Stimulated activated CD4-positive, alpha-beta T cell treated with anti-CD3 and anti-CD28 coated beads, Interleukin-2, amount 100 ng/mL, for 48 hours (primary cell): ENCODE results near the gene METTL1.

Experiments
- DNase-seq, 2 donors: peaks; one replicate each; pipeline ENCODE4 v3.0.0-alpha.2; 2020

The METTL1 gene

GRCh38 chr12:57735952-57736740 is 35.8 kb downstream of the METTL1 start:
- no peak for DNase-seq

DNA sequence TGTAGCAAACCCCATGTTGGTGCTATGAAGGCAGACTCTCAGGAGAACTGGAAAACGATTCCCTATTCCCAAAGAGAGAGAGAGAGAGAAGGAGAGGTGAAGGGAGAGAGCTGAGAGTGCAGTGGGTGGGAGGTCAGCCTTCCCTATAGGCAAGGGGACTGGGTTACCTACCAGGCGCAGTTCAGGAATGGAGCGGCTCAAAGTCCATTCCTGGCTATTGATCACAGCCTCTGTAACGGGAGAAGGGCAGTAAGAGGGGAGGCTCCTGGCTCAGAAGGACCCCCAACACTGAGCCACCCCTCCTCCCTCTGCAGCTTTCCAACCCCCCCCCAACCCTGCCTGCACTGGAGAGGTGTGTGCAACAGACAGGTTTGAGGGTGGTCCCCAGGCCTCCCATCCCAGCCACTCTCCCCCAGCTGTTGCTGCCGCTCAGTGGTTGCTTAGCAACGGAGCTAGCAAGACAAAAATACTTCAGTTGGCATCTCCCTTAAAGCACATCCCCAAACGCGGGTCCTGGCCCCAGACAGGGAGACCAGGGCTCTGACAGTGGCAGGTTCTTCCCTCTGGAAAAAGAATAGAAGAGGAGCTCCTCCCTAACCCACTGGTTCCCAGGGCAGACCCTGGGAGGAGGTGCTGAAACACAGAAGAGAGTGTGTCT is 36.6 kb downstream of the METTL1 start:
- DNase-seq: no peak

DNA sequence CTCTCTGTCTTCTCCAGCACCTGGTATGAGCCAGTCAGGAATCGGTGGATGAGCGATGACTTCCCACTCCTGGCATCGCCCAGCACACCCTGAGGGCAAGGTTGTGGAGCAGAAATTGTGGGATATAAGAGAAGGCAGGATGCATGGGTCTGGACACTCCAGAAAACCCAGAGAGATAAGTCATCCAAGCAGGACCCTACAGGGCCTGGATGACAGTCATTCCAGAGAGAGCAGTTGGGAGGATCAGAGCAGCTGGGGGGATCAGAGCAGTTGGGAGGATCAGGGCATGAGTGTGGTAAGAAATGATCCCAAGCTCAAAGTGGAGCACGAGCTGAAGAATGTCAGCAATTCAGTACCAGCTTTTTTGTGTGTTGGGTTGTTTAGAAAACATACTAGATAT is 37.3 kb downstream of the METTL1 start:
- no peak for DNase-seq

- no peak for DNase-seq
Measured at GRCh38 chr12:57733928-57734327, 38.0 kb downstream of the METTL1 start.

DNA sequence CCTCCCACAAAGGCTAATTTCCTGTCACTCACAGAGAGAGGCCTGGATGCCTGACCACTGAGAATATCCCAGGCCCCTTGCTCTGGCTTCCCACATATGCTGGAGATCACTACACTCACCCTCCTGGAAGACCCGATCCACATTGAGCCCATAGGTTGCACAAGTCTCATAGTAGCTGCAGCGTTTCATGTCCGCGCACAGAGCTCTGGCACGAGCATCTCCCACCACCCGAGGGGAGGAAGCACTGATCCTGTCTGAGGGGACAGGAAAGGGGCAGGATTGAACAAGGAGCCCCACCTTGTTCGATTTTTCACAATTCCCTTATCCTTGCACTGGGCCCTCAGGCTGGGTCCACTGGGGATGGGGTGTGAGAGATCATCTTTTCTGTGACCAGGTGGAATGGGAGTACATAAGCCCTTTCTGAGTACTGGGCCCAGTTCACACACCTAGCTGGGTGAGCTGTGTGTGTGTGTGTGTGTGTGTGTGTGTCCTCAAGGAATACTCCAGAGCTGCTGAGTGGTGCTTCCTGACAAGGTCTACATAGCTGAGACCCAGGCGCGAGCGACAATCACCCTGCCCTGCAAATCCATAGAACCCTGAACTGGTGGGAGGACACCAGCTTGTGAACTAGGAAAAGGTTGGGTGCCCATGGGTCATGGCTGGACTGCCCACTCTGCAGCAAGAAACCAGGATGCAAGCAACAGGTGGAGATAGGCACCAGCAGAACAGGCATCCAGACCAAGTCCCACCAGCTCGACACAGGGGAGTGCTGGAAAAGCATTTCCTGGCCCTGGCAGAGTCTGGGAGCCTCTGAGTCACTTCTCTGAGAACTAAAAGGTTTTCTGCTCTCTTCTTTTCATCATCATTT is 38.9 kb downstream of the METTL1 start:
- no peak for DNase-seq

DNA sequence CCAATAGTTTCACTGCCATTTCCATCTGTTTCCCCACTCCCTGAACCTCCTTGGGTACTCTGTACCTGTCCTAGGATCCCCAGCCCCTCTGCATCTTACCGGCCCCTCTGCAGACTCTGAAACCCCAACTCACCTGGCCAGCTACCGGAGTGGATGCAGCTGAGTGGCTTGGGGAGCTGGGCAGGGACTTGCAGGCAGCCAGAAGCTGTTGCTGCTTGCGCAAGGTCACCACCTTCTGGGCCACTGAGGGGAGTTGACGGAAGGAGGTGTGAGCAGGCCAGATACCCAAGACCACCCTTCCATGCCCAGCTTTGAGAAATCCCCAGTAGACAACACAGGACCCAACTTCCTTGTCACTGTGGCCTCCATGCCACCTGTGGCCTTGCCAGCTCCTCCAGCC is 39.6 kb downstream of the METTL1 start:
- DNase-seq: no peak

DNA sequence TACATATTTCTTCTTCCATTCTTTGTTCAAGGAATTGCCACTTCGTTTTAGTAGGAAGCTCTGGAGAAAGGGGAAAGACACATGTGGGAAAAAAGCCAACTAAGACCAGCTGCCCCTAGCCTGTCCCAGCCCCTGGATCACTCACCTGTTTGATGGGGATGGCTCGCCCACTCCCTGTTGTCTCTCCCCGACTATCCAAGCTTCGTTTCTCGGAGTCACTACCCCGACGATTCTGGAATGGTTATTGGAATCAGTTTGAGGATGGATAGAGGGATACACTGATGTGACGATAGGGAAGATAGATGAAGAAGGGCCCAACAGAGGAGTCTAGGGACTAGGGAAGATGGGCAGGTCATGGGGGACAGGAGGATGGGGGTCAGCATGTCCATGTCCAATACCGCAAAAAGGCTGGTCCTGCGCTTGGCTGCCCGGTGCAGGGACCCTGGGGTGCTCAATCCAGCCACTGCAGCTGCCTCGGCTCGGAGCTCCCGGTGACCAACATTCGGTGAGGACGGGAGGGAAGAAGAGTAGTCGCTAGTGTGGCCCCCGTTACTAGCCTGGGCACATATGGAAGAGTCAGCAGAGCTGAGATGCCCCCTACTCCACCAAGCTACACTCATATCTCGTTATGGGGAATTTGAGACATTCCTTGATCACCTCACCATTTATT is 40.4 kb downstream of the METTL1 start:
- DNase-seq: no peak

- DNase-seq: no peak
Measured at GRCh38 chr12:57730336-57731067, 41.4 kb downstream of the METTL1 start.

- DNase-seq: no peak
Measured at GRCh38 chr12:57729321-57729844, 42.5 kb downstream of the METTL1 start.

DNA sequence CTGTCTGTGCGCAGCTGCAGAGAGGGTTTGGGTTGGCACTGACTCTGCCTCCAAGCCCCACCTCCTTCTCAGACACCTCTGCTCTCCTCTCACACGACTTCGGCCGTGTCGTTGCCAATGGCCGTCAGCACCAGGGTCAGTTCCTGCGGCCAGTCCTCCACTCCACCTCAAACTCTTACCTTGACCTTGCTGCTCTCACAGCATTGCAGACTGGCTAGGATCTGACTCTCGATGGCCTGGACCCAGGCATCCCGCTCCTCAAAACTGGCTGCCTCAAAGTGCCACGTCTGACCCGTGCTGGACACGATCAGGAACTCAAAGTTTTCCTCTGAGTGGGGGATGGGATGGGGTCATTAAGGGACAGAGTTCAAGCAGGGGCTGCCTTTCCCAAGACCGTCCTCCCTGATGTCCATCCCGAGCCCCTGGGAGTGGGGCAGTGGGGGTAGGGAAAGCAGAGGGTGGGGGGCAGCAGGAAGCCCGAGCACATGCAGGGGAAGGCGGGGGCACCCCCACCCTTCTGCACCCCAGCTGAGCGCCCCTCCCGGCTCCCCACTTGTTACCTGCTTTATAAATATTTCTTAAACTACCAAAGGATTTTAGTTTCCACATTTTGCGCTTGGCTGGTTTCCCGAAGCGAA is 44.0 kb downstream of the METTL1 start:
- no peak for DNase-seq

DNA sequence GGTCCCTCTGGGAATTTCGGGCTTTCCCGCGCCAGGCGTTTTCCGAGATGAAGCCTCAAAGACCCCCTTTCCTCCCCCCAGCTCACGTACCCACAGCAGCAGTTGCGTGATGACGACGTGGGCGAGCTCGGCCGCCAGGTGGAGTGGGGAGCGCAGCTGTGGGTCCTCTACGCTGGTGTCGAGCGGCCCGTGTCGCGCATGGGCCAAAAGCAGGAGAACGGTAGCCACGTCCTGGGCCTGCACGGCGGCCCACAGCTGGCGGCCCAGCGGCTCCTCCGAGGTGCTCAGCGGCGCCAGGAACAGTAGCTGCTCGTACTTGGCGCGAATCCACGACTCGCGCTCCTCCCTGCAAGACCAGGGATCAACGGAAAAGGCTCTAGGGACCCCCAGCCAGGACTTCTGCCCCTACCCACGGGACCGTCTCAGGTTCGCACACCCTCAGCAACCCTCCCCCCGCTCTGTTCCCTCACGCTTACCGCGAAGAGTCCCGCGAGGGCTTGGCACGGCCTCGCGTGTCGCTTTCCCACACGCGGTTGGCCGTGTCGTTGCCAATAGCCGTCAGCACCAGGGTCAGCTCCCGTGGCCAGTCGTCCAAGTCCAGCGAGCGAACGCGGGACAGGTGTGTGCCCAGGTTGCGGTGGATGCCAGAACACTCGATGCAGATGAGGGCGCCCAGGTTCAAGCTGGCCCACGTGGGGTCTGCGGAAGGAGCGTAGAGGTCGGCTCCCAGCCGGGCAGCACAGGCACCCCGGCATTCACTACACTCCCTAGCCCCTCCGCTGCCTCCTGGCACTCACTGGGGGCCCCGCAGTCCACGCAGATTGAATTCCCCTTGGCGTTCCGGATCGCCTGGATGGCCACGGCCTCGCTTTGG is 44.8 kb downstream of the METTL1 start:
- DNase-seq: no peak

GRCh38 chr12:57726151-57726883 is 45.6 kb downstream of the METTL1 start:
- DNase-seq: no peak

GRCh38 chr12:57725851-57726150 is 46.1 kb downstream of the METTL1 start:
- no peak for DNase-seq

DNA sequence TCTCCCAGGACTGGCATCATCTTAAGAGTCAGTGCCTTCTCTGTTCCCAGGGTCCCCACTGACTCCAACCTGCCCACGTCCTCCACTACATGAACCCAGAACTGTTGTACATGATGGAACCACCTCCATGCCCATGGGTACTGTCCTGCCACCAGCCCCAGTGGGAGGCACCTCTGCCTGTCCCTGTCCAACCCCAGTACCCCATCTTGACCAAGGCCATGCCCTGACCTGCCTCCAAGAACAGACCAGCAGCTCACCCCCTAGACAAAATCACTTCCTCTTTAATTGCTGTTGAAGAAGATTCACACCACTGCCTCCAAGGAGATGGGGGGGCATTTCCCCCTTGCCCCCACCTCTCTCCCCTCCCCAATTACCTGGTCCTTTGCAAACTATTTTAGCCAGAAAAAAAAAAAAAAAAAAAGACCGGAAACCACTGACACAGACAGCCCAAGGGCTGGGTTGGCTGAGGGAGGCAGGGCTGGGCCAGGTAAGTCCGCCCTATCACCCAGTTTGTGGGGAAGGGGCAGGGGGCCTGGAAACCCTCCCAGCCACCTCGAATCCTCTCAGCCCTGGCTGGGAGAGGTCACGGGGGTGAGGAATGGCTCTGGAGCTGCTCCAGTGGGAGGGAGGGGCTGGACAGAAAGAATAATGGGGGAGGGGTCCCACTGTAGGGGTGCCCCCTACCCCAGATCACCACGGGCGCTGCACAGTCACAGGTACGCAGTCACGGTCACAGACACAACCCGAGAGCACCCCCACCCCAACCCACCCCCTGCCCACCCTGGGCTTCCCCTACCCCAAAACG is 46.8 kb downstream of the METTL1 start:
- no peak for DNase-seq

DNA sequence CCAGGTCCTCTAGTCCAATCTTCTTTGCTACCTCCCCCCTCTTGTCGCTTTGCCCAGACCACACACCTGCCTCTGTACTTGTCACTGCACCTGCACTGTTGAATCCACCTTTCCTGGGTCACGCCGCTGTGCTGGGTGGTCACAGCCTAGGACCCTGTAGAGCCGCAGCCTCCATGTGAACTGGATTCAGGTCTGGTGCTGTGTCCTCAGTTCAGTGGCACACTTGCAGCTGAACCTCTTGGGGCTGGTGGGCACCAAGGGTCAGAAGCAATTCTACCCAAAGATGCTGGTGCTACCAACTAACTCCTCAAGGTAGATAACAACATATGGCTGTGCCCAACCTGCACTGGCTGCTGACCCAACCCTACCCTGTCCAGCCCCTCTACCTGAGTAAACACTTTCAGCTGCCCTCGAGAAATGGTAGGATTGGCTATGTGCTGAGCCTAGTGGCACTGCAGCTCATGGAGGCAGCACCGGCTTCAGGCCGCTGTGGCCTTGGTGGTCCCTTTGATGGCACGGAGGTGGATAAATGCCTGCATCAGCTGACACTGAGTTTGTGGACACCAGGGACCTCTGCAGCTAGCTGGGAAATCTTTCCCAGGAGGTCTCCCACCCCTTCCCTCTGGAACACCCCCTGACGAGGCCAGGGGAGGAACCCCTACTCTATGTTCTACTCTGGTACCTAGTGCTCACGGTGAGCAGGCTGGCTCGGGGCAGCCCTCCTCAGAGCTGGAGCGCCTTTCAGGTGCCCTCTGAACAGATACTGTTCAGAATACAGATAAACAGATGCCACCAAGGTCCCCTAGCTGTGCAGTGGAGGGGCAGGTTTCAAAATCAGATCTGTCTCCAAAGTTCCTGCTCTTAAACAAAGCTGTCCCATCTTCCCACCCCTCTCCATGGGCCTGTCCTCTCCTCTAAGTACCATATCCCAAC is 47.6 kb downstream of the METTL1 start:
- no peak for DNase-seq

DNA sequence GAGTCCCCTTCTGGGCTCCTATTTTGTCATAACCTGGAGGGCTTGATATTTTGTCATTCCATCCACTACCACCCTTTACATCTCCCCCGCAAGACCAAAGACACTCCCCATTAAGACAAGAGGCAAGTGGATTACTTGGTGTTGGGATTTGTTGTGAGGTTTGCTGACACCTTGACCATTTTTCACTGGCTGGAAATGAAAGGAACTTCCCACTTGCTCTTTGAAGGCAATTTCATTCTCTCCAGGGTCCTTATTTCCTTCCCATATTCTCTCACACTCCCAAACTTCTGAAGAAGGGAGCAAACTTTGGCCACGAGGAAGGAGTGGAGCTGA is 48.3 kb downstream of the METTL1 start:
- no peak for DNase-seq

GRCh38 chr12:57722716-57723629 is 48.9 kb downstream of the METTL1 start:
- DNase-seq: no peak
